Stimulated activated CD8-positive, alpha-beta memory T cell treated with anti-CD3 and anti-CD28 coated beads, Interleukin-4, amount 100 ng/mL, for 1 hour (primary cell): ENCODE results near the gene NRDC.
A peak's percentile ranks its signal among the peaks of the same experiment; 100 is the strongest.
"Not testable (repeated sequence)": the region's sequence is repeated elsewhere in the genome, so short reads cannot be mapped to it uniquely, and the experiment has no call there.

Experiments
- DNase-seq, 2 donors: peaks; one replicate each; pipeline ENCODE4 v3.0.0-alpha.2; 2020; ENCODE audit warnings: low read depth in 2 of 2, low spot score in 1 of 2

NRDC gene

DNA sequence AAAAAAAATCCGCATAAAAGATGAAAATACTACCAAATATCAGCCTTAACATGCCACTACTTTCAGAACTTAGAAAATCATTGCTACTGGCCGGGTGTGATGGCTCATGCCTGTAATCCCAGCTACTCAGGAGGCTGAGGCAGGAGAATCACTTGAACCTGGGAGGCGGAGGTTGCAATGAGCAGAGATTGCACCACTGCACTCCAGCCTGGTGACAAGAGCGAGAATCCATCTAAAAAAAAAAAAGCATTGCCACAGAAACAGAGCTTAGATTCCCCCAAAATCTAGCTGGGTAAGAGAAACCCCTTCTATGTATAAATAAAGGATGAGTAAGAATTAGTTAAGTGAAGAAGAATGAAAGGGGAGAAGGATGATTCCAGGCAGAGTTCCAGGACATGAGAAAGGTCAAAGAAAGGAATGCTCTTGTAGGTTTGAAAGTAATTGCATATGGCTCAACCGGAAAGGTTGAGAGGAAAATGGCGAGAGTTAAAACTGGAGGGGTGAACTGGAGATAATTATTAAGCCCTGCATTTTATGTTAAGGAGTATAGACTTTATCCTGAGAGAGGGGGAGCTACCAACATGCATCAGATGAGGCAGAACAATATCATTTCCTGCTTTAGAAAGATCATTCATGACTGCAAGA is 19.7 kb upstream of the NRDC start:
- DNase-seq = no peak

DNA sequence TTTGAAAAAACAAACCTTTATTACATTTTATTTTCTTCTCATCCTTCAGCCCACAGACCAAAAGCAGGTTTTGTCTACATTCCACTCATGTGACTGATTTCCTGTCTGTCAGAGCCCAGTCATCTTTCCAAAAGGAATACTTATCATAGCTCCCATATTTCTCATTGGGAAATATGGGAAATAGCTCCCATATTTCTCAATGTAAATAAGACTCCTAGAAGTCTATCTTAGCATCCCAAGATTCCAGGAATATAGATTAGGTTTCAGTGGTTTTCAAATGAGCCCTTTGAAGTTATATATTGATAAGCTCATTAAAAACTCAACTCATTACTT is 19.1 kb upstream of the NRDC start:
- no peak for DNase-seq

- not testable (repeated sequence) for DNase-seq
Measured at GRCh38 chr1:51894748-51895147, 16.2 kb upstream of the NRDC start.

- no peak for DNase-seq
Measured at GRCh38 chr1:51878308-51878615, 265 bp downstream of the NRDC start.

DNA sequence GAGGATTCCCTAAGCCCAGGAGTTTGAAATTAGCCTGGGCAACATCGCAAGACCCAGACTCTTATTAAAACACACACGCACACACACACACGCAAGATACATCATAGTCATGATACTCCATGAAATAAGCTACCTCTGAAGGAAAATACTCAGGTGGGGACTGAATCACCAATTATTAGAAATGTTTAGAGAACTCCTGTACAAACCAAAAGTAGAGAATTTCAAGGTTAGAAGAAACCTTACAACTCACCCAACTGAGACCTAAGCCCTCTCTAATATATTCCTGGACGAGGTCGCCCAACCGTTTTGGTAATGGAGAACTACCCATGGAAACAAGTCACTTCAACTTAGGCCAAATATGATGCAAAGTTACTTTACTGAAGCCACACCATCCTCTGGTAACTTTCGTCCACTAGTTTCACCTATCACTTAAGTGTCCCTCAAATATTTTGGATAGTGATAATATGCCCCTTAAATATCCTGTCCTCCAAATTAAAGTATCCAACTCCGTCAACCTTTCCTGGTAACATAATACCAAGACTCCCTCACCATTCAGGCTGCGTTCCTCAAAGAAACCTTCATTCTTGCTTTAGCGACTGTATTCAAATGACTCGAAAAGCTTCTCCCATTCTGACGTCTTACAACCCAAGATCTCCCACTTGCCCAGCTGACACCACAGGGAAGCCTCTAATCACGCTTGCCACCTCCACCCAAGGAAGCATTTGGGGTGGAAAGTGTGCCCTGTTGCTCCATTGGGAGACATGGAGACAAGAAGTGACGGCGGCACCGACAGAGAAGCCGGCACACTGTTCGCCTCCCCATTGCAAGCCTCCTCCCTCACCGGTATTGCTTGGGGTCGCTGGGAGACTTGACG is 856 bp downstream of the NRDC start:
- DNase-seq = peak in 1 of 2 donors; percentile 2

- DNase-seq = no peak
Measured at GRCh38 chr1:51875836-51876235, 2.7 kb downstream of the NRDC start.

GRCh38 chr1:51875291-51875772 is 3.2 kb downstream of the NRDC start:
- DNase-seq = no peak

GRCh38 chr1:51873270-51873669 is 5.3 kb downstream of the NRDC start:
- not testable (repeated sequence) for DNase-seq

- no peak for DNase-seq
Measured at GRCh38 chr1:51871351-51871975, 7.1 kb downstream of the NRDC start.

GRCh38 chr1:51870603-51871350 is 7.8 kb downstream of the NRDC start:
- no peak for DNase-seq

DNA sequence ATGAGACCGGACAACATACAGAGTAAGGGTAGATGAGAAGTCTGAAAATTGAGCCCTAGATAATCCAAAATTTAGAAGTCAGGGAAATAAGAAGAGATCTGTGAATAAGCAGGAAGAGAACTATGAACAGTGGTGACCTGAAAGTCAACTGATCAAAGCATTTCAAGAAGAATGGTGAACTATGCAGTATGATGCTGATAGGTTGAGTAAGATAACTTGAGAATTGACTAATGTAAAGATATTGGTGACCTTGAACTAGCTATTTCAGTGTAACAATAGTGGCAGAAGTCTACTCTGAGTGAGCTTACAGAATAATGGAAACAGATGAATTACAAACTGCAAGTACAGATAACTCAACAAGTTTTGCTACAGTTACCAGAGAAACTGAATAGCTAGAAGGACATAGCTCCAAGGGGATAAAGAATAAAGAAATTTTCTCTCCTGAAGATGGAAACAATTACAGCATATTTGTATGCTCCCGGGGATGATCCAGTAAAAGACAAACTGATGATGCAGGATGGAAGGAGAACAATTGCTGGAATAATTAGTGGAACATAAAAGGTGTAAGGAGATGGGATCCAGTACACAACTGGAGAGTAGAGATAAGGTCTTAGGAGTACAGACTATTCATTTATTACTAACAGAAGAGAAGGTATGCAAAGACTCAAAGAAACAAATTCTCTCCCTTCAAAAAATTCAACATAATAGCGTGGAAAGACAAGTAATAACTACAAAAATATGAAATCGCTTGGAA is 10.9 kb downstream of the NRDC start:
- no peak for DNase-seq

GRCh38 chr1:51863384-51863783 is 15.1 kb downstream of the NRDC start:
- DNase-seq = no peak

DNA sequence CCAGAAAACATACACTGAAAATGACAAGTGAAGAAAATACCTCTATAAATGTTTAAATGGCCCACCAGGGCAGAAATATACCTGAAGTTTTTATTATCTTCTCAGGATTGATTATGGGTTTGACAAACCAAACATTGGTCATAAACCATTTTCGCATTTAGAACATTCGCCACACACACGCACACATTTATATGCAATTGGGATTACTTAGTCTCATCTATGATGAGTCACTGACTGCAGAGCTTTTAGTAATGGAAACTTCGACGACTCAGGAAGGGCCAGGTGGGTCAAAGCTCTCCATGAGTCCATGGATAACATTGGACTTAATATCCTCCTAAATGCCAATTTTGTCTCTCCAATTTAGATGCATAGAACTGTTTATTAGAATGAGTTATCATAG is 16.9 kb downstream of the NRDC start:
- no peak for DNase-seq

DNA sequence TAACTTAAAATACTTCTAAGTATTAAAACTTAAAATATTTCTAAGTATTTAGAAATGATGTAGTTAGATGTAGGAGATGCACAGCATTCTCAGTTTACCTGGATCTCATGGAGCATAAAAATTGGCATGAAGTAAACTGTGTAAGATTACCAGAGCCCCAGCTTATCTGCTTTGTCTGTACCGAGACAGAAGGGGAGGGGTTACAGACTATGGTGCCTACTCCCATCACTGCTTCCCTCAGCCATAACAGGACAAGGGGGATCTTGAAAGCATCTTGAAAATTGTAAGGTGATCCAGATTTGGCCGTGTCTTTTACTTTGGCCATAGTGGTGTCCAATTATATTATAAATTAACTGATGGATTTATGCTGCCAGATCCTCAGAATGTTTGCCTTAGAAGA is 18.8 kb downstream of the NRDC start:
- DNase-seq = no peak

GRCh38 chr1:51859333-51859732 is 19.2 kb downstream of the NRDC start:
- DNase-seq = no peak

GRCh38 chr1:51858892-51859291 is 19.6 kb downstream of the NRDC start:
- no peak for DNase-seq

- no peak for DNase-seq
Measured at GRCh38 chr1:51856745-51857144, 21.8 kb downstream of the NRDC start.

DNA sequence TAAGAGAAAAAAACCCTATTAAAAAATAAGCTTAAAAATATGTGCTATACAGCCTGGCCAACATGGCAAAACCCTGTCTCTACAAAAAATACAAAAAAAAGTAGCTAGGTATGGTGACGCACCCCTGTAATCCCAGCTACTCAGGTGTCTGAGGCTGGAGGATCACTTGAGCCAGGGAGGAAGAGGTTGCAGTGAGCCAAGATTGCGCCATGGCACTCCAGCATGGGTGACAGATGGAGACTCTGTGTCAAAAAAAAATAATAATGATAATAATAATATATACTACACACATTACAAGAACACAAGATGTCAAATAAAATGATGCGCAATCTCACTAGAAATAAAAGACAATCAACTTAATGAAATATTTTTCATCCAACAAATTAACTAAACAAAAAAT is 22.9 kb downstream of the NRDC start:
- no peak for DNase-seq

DNA sequence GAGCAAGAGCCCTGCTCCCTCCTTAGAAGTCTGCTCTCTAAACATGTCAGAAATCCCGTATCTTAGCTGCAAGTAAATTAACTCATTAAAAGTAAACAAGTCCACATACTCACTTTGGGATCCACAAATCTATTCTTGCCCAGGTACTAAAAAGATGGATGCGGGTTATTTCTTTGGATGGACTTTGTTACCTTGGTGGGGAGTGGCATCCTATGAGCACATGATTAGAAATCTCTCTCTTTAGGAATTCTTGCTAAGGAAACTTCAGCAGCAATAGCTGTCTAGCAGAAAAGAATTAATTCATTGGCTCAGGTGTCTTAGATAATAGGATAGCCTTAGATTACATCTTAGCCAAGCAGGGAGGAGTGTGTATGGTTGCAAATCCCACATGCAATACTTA is 25.2 kb downstream of the NRDC start:
- no peak for DNase-seq

GRCh38 chr1:51851882-51852396 is 26.6 kb downstream of the NRDC start:
- DNase-seq = no peak
